Heart left ventricle (tissue), 13 donors: Measurements from ENCODE around the gene PSD4.

Experiments
- POLR2A ChIP-seq, 2 donors: fragments of 450-650 bp; IDR thresholded peaks; one replicate each; pipeline ENCODE4 v1.6.1; 2017; ENCODE audit warnings: antibody characterized with exemption in 2 of 2, mild to moderate bottlenecking in 2 of 2, moderate library complexity in 2 of 2
- TF ChIP-seq, protein P1 (sequence below), 12 donors: fragments of 200-600 bp; sonication (generic) in 4 of 12; IDR thresholded peaks; one replicate each; pipeline versions ENCODE4 v1.5.0 to v1.8.0; 2018 to 2022; ENCODE audit warnings: antibody characterized with exemption in 12 of 12, mild to moderate bottlenecking in 5 of 12
- donor health status: ischemic (EF 13 %, LVEDD 7.1; RV severe dilation, severe dysfunction).
- donor health status: DM: no; HTN: yes; CAD: no.
- donor health status: DM: no; HTN: no; CAD: no.
- donor health status: ischemic (EF 25% LVEDD 6.9; RV normal size, moderate dysfunction).
- donor health status: ischemic (EF 25% LVEDD 5.7; RV mildly dilated, moderate dysfunction).
- donor health status: ischemic (EF 35%, LVEDD 5.7; RV mildly dilated, moderate dysfunction).
- donor health status: nonischemic (EF 11% LVEDD 7.7; RV severe dilation, severe dysfunction).
- donor health status: DM: yes; HTN: yes; CAD: no.
- donor health status: PGD.
- donor health status: ischemic (EF 29% LVEDD 5.4; RV normal size, mild dysfunction).
- donor health status: nonischemic (EF 23%, LVEDD 6.1; RV moderate dilation, normal function).

DNA sequence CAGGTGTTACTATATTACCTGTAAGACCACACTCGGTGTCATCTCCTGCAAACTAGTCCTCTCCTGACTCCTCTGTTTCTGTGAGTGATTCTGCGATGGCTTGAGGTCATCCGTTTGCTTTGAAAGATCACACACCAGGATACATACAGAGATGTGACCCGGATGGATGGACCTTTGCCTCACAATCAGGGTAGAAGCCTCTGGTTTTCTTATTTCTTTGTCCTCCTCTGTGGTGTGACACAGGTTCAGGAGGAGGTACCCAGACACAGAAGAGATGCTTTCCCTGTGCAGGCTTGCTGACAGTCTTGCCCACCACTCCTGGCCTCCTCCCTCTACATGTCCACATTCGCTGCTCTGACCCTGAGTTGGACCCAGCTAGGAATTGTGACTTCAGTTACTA is 34.6 kb downstream of the PSD4 start:
- TF ChIP-seq, protein P1, sequence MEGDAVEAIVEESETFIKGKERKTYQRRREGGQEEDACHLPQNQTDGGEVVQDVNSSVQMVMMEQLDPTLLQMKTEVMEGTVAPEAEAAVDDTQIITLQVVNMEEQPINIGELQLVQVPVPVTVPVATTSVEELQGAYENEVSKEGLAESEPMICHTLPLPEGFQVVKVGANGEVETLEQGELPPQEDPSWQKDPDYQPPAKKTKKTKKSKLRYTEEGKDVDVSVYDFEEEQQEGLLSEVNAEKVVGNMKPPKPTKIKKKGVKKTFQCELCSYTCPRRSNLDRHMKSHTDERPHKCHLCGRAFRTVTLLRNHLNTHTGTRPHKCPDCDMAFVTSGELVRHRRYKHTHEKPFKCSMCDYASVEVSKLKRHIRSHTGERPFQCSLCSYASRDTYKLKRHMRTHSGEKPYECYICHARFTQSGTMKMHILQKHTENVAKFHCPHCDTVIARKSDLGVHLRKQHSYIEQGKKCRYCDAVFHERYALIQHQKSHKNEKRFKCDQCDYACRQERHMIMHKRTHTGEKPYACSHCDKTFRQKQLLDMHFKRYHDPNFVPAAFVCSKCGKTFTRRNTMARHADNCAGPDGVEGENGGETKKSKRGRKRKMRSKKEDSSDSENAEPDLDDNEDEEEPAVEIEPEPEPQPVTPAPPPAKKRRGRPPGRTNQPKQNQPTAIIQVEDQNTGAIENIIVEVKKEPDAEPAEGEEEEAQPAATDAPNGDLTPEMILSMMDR (IDR thresholded peaks at IDR 0.05), result no peak
- TF ChIP-seq POLR2A (IDR thresholded peaks at IDR 0.05), result no peak
